ENCODE measurements around the gene G6PC1. TPM values are rescaled to one million over a fixed set of nuclear protein-coding genes. Genes with fewer than 3 reads are reported as not detected.
"Not testable (repeated sequence)": the region's sequence is repeated elsewhere in the genome, so short reads cannot be mapped to it uniquely, and the experiment has no call there.

The G6PC1 gene
- not detected in 2 replicates for total RNA-seq (2022)
- not detected for Bru-seq, nascent RNA
- not detected for BruChase-seq, experiment 1, labeled RNA remaining after a 2-hour chase
- not detected for BruChase-seq, experiment 2, labeled RNA remaining after a 6-hour chase
- long read RNA-seq = 0 reads

- no TSS peak for BruUV-seq (replicated peaks)
- Histone ChIP-seq H3K4me1 (no peaks in the 10 kb centered on the region), H3K36me3 (ENCODE audit: control insufficient read depth, insufficient read depth, low read length) (no peaks in the 10 kb centered on the region), H3K4me3 (ENCODE audit: low read depth, low read length) (no peak within 1 kb of the TSS), H3K9me3 (no peaks in the 10 kb centered on the region), H3K27me3 (replicated peaks; ENCODE audit: control insufficient read depth, insufficient read depth, low read length) (no peaks in the 10 kb centered on the region)
- Mint-ChIP-seq H3K27me3 (ENCODE audit: insufficient read depth, unreplicated experiment) (peaks cover 4% of the 10 kb centered on the region), H3K4me3 (ENCODE audit: unreplicated experiment) (no peak within 1 kb of the TSS), H3K4me1 (ENCODE audit: low read depth, unreplicated experiment) (no peaks in the 10 kb centered on the region), H3K27ac (ENCODE audit: unreplicated experiment) (no peak within 1 kb of the TSS), H3K36me3 (ENCODE audit: insufficient read depth, unreplicated experiment) (no peaks in the 10 kb centered on the region), H3K9me3 (ENCODE audit: unreplicated experiment) (no peaks in the 10 kb centered on the region)
- ChIA-PET POLR2A (no interaction called here), CTCF (no interaction called here)
- DNase-seq = no peak
- intact Hi-C loops (cut with micrococcal nuclease; ENCODE audit: unreplicated experiment) = no loop called here
- no peak for TF ChIP-seq CTCF (IDR thresholded peaks at IDR 0.05; ENCODE audit: insufficient read depth in 1 of 2, low read depth in 1 of 2, low read length in 1 of 2, severe bottlenecking in 1 of 2, unreplicated experiment in 1 of 2)
Observed at GRCh38 chr17:42900460-42901331, at the start of gene G6PC1. G6PC1 (plus strand) TSS chr17:42900799; CDS start chr17:42900877, 78 bp downstream.

- H3K4me3 ChIP-seq (ENCODE audit: low read depth, low read length) = no peak within 1 kb of the TSS
- H3K9me3 ChIP-seq = no peaks in the 10 kb centered on the region
- H3K4me1 ChIP-seq = no peaks in the 10 kb centered on the region
- no peaks in the 10 kb centered on the region for H3K9me3 Mint-ChIP-seq (ENCODE audit: unreplicated experiment)
- no peaks in the 10 kb centered on the region for H3K36me3 ChIP-seq (ENCODE audit: control insufficient read depth, insufficient read depth, low read length)
- no peak within 1 kb of the TSS for H3K27ac Mint-ChIP-seq (ENCODE audit: unreplicated experiment)
- ChIA-PET CTCF (no interaction called here), POLR2A (no interaction called here)
- no peaks in the 10 kb centered on the region for H3K27me3 ChIP-seq (replicated peaks; ENCODE audit: control insufficient read depth, insufficient read depth, low read length)
- intact Hi-C loops (cut with micrococcal nuclease; ENCODE audit: unreplicated experiment) = no loop called here
- DNase-seq = no peak
- no peaks in the 10 kb centered on the region for H3K27me3 Mint-ChIP-seq (ENCODE audit: insufficient read depth, unreplicated experiment)
- peaks cover 3% of the 10 kb centered on the region for H3K36me3 Mint-ChIP-seq (ENCODE audit: insufficient read depth, unreplicated experiment)
- no peak within 1 kb of the TSS for H3K4me3 Mint-ChIP-seq (ENCODE audit: unreplicated experiment)
- TF ChIP-seq CTCF (IDR thresholded peaks at IDR 0.05; ENCODE audit: insufficient read depth in 1 of 2, low read depth in 1 of 2, low read length in 1 of 2, severe bottlenecking in 1 of 2, unreplicated experiment in 1 of 2) = no peak
- H3K4me1 Mint-ChIP-seq (ENCODE audit: low read depth, unreplicated experiment) = no peaks in the 10 kb centered on the region
- no TSS peak for BruUV-seq (replicated peaks)
Observed at GRCh38 chr17:42850954-42851353, 49.6 kb upstream of the G6PC1 start, which contains the start of gene AOC3. AOC3 (plus strand) TSS chr17:42851199; CDS start chr17:42851344, 145 bp downstream.

GRCh38 chr17:42851371-42852240 is 49.0 kb upstream of the G6PC1 start:
- H3K4me1 Mint-ChIP-seq (ENCODE audit: low read depth, unreplicated experiment); H3K27ac Mint-ChIP-seq (ENCODE audit: unreplicated experiment); H3K4me3 Mint-ChIP-seq (ENCODE audit: unreplicated experiment); DNase-seq; BruUV-seq (replicated peaks); H3K27me3 Mint-ChIP-seq (ENCODE audit: insufficient read depth, unreplicated experiment); H3K9me3 Mint-ChIP-seq (ENCODE audit: unreplicated experiment); H3K36me3 Mint-ChIP-seq (ENCODE audit: insufficient read depth, unreplicated experiment); H3K4me3 ChIP-seq (ENCODE audit: low read depth, low read length); intact Hi-C loops (cut with micrococcal nuclease; ENCODE audit: unreplicated experiment); H3K9me3 ChIP-seq; CTCF ChIA-PET; H3K4me1 ChIP-seq; POLR2A ChIA-PET; H3K36me3 ChIP-seq (ENCODE audit: control insufficient read depth, insufficient read depth, low read length); H3K27me3 ChIP-seq (replicated peaks; ENCODE audit: control insufficient read depth, insufficient read depth, low read length): not testable (repeated sequence)
